Measurements from ENCODE around the gene CBLB.

- TF ChIP-seq CTCF (IDR thresholded peaks at IDR 0.05; ENCODE audit: insufficient read depth, low read depth, low read length) (no peak), EZH2 (IDR thresholded peaks at IDR 0.05; ENCODE audit: insufficient read depth, low read length) (no peak)
Observed at GRCh38 chr3:105842449-105842848, 26.4 kb downstream of the CBLB start.

Measured in astrocyte (in vitro differentiated cells and primary cell).